GM12892 (cell line): ENCODE results near the gene CENPT.

Experiments
- DNase-seq: peaks from one replicate; pipeline ENCODE4 v3.0.0; 2011; ENCODE audit not compliant: insufficient read length
- FAIRE-seq: peaks from 2 replicates; lab custom pipeline; 2011; peaks lifted over from hg19 to GRCh38; lab: Jason Lieb, UNC
- POLR2A ChIP-seq: IDR thresholded peaks from 2 replicates; pipeline ENCODE4 v1.6.1; 2011; ENCODE audit warnings: low read depth, low read length, control low read depth
- POLR2AphosphoS5 ChIP-seq: IDR thresholded peaks from 2 replicates; pipeline ENCODE4 v1.6.1; 2011; ENCODE audit warnings: low read depth, low read length, control low read depth
- TAF1 ChIP-seq: IDR thresholded peaks from 2 replicates; pipeline ENCODE4 v1.6.1; 2011; ENCODE audit warnings: low read depth, mild to moderate bottlenecking, control low read depth, low read length, borderline replicate concordance

Gene CENPT

DNA sequence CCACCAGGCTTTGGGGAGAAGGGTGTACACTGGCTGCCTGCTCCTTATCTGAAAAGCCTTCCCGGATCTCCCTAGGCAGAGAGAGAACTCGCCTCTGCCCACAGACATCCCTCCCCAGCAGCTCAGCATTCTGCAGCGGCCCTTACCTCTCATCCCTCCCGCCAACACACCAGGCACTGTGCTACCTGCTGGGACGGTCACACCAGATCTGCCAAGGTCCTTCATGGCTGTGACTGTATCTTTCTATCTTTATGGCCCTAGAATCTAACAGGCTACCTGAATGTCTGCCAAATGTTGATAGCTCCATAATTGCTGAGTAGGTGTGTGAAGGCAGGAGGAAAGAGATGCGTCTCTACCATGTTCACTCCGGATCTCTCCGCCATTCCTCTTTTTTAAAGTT lies 32.9 kb downstream of the CENPT start:
- DNase-seq = no peak
- no peak for FAIRE-seq
- TF ChIP-seq POLR2AphosphoS5 (no peak), POLR2A (no peak), TAF1 (no peak)

- FAIRE-seq (no peak), DNase-seq (no peak)
- TF ChIP-seq POLR2AphosphoS5 (no peak), TAF1 (no peak), POLR2A (no peak)
Measured at GRCh38 chr16:67811899-67812298, 35.6 kb downstream of the CENPT start.

- FAIRE-seq (no peak), DNase-seq (no peak)
- TF ChIP-seq POLR2A (no peak), TAF1 (no peak), POLR2AphosphoS5 (no peak)
Measured at GRCh38 chr16:67807148-67807682, 40.3 kb downstream of the CENPT start.

DNA sequence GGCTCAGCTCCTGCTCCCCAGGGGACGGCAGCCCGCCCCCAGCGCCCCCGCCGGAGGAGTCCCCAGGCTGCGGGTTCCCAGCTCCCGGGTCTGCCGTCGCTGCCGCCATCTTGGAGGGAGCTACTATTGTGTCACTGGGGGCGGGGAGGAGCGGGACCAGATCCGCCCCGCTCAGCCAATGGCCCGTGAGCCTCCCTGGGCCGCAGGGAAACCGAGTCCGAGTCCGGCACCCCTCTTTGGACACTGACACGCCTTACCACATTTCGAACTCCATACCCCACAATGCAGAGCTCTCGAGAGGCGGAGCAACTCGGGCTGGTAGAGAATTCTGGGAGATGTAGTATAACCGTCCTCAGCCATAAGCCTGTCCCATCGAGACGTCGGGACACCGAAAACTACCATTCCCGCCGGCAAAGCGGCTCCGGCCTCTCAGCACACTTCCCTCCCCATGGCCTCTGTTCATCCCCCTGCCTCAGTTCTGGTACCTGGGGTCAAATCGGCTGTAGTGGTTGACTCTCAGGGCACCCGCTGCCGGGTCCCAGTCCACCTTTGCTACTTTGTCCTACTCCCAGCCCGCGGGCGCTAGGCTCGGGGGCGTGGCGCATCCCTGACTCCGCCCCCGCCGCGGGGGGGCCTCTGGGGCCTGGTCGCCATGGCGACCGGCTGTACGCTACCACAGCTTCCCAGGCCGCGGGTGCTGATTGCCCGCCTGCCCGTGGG lies 40.9 kb downstream of the CENPT start, which contains the start of the genes RANBP10 and TSNAXIP1:
RANBP10 (minus strand) TSS at position 133 of the 720 bp plus-strand sequence; CDS start at position 109, 24 bp downstream.
TSNAXIP1 (plus strand) TSS at position 462 of the 720 bp plus-strand sequence. CDS start 261 bp downstream, outside the sequence.
- TF ChIP-seq POLR2AphosphoS5 (peak; percentile 65), TAF1 (peak; percentile 99), POLR2A (peak; percentile 84; the same call in 1 of the 2 replicates)
- DNase-seq (peak; percentile 89), FAIRE-seq (peak; percentile 97)

- no peak for DNase-seq
Measured at GRCh38 chr16:67805718-67806427, 41.6 kb downstream of the CENPT start.

GRCh38 chr16:67804853-67805542 lies 42.5 kb downstream of the CENPT start:
- peak; percentile 38 for FAIRE-seq
- TF ChIP-seq POLR2AphosphoS5 = no peak
- TF ChIP-seq POLR2A = no peak
- TF ChIP-seq TAF1 = no peak

More at GRCh38 chr16:67805718-67806427, 41.6 kb downstream of the CENPT start:
- FAIRE-seq = no peak
- TF ChIP-seq TAF1 (no peak), POLR2A (no peak), POLR2AphosphoS5 (no peak)

DNA sequence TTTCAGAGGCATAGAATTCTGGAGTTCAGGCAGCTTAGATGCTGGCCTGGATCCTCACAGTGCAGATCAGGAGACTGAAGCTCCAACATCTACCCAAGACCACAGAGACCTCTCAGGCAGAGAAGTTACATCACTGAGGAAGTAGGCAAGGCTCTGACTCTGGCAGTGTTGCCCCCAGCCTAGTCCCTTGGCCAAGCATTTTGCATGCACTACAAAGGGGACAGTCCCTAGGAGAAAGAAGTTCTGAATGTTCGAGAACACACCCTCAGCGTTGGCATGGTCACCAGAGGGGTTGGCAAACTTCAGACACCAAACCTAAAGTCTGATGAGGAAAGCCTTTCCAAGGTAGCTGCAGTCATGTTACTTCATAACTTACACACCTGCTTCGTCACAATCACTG lies 43.6 kb downstream of the CENPT start:
- no peak for TF ChIP-seq POLR2AphosphoS5
- no peak for TF ChIP-seq POLR2A
- TF ChIP-seq TAF1 = no peak
- FAIRE-seq = no peak
- DNase-seq = no peak

More at GRCh38 chr16:67804853-67805542, 42.5 kb downstream of the CENPT start:
- no peak for DNase-seq

DNA sequence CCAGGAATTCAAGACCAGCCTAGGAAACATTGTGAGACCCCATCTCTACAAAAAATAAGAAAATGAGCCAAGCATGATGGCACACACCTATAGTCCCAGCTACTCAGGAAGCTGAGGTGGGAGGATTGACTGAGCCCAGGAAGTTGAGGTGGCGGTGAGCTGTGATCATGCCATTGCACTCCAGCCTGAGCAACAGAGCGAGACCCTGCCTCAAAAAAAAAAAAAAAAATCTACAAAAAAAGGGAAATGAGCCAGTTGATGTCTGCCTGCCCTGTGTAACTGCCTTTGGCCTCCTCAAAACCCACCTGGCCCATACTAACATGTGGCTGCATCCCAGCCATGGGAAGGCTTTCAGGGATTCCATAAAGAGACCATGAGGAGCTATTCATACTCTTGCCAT lies 45.6 kb downstream of the CENPT start:
- no peak for TF ChIP-seq POLR2A
- TF ChIP-seq POLR2AphosphoS5 = no peak
- no peak for TF ChIP-seq TAF1
- DNase-seq = no peak
- peak; percentile 30 for FAIRE-seq

GRCh38 chr16:67801241-67801640 lies 46.3 kb downstream of the CENPT start:
- no peak for FAIRE-seq
- no peak for TF ChIP-seq TAF1
- TF ChIP-seq POLR2AphosphoS5 = no peak
- no peak for TF ChIP-seq POLR2A
- DNase-seq = no peak

- no peak for DNase-seq
- TF ChIP-seq TAF1 (no peak), POLR2A (no peak), POLR2AphosphoS5 (no peak)
Measured at GRCh38 chr16:67800338-67800926, 47.1 kb downstream of the CENPT start.

More at GRCh38 chr16:67800338-67800926, 47.1 kb downstream of the CENPT start:
- FAIRE-seq = no peak
